ENCODE measurements around the gene MTFMT.
"Not testable (repeated sequence)": the region's sequence is repeated elsewhere in the genome, so short reads cannot be mapped to it uniquely, and the experiment has no call there.

Gene MTFMT

DNA sequence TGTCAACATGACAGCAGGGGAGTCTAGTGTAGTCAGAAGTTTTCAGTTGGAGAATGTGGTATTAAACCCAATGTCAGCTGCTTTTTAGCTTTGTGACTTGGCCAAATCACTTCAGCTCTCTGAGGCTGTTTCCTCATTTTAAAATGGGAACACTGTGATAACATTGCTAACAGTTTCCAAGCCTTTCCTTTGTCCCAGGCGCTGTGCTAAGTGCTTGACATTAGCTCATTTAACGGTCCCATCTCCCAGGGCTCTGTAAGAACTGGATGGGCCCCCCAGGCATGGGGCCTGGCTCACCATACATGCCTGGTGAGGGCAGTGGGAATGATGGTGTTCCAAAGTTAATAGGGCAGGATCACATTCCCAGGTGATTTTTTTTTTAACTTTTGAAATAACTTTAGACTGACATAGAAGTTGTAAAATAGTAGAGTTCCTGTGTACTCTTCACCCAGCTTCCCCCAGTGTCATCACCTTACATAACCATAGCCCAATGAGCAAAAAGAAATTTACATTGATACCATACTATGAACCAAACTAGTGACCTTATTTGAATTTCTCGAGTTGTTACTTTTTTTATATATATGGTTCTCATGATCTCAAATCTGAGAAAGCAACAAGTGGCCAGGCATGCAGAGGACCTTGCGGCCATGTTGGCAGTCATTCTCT, 30.6 kb upstream of the MTFMT start:
- no peak for DNase-seq

- no peak for DNase-seq
Measured at GRCh38 chr15:65059369-65059750, 29.9 kb upstream of the MTFMT start.

DNA sequence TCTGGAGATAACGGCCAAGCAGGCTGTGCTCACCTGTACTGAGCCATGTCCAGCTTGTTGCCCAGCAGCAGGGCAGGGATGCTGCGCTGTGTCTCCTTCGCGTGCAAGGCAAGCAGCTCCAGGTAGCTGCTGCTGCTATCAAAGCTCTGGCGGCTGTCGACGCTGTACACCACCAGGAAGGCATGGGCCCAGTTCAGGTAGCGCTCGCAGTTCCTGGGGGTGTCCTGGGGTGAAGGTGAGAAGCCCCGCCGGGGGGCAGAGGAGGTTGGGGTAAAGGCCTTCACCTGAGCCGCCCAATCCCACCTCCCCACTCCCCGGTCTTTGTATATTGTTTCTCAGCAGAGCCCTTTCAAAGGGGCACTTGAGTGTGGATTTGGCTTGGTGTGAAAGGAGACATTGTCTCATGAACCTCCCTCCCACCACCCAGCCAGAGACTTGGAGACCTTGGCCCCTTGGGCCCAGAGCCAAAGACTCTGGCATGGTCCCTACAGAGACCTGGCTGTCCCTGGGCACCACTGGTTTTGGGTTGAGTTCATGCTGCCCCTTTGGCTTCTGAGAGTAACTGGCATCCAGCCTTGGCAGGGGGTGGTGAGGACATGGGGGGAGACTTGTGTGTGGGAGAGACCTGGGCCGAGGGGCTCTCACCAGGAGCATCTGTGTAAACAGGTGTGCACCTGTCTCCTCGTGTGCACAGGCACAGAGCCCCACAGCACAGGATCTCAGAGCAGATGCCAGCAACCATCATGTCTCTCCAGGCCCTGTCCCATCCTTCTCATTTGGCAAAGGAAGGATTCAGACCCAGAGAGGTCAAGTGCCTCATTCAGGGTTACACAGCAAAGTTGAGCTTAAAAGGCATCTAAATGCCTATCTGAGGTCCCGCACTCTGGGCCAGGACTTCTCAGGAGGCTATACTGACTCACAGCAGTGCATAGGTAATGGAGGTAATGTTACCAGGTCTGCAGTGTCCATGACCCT, 29.2 kb upstream of the MTFMT start:
- DNase-seq: no peak

GRCh38 chr15:65057549-65057940, 28.1 kb upstream of the MTFMT start:
- DNase-seq: no peak

DNA sequence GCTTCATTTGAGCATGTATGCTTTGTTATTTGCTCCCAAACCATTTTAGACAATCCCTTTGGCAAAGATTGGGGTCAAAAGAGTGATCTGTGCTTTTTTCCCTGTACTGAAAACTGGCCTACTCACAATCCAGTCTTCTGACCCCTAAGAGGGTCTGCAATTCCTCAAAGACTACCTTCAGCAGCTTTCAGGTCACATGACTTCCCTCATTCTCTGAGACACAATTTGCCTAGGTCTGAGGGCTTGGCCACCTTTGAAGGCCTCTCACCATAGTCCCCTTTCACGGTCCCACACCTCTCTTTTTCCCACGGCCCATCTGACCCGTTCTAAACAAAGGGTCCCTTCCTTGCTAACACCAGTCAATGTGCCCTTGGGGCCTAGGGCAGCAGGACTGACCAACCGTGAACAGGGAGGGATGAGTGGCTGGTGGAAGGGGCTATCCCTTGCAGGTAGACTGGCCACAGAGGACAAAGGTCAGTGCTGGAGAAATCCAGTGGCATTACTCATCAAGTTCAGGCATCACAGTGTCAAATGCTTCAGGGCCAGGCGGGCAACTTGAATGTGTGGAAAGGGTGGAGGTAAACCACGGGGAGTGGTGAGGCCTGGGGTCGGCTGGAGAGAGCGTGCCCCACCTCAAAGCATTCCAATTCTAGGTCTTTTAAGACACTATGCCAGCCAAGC, 27.6 kb upstream of the MTFMT start:
- no peak for DNase-seq

- DNase-seq: no peak
Measured at GRCh38 chr15:65056106-65056505, 26.7 kb upstream of the MTFMT start.

GRCh38 chr15:65055201-65055870, 25.9 kb upstream of the MTFMT start:
- no peak for DNase-seq

GRCh38 chr15:65054333-65055200, 25.1 kb upstream of the MTFMT start:
- DNase-seq: peak; percentile 40

- no peak for DNase-seq
Measured at GRCh38 chr15:65052956-65053355, 23.5 kb upstream of the MTFMT start.

DNA sequence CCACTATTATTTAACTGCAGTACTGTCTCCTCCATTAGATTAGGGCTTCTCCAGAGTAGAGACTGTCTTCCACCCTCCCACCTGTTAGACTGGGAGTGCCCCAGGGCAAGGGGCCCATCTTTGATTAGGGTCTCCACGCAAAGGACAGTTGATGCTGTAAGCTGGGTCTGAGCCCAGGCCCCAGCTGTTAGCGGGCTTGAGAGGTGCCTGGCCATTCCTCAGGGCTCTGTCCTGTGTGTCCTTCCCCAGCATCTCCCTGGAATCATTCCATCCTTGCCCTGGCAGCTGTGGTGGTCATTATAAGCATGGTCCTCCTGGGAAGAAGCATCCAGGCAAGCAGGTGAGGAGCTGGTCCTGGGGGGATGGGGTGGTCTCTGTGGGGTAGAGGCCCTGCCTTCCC, 21.8 kb upstream of the MTFMT start:
- DNase-seq: no peak

GRCh38 chr15:65050270-65050669, 20.8 kb upstream of the MTFMT start:
- no peak for DNase-seq

- peak; percentile 100 for DNase-seq
Measured at GRCh38 chr15:65049418-65049840, 20.0 kb upstream of the MTFMT start.

DNA sequence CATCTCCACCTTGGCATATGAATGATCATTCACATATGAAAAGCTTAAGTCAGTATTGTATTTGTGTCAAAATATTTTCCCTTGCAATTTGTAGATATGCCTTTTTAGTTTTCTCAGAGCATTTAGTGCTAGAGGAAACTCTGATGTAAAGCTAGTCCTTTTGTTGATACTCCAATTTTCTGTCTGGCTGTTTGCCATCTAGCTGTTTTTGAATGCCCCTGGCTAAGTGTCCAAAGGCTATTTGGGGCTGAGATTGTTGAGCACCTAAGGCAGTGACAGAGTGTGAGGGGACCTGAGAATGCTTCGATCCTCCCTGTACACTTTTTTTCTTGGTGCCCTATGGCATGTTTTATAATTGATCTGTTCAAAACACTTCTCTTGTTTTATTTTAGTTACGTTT, 18.8 kb upstream of the MTFMT start:
- DNase-seq: peak; percentile 8

- no peak for DNase-seq
Measured at GRCh38 chr15:65044724-65045481, 15.5 kb upstream of the MTFMT start, which contains the start of gene SLC51B. Gene SLC51B, plus strand, starts transcription at chr15:65045387. Its CDS starts 4,618 bp downstream, at chr15:65050005.

- not testable (repeated sequence) for DNase-seq
Measured at GRCh38 chr15:65044218-65044617, 14.8 kb upstream of the MTFMT start.

GRCh38 chr15:65042776-65043327, 13.4 kb upstream of the MTFMT start:
- no peak for DNase-seq

DNA sequence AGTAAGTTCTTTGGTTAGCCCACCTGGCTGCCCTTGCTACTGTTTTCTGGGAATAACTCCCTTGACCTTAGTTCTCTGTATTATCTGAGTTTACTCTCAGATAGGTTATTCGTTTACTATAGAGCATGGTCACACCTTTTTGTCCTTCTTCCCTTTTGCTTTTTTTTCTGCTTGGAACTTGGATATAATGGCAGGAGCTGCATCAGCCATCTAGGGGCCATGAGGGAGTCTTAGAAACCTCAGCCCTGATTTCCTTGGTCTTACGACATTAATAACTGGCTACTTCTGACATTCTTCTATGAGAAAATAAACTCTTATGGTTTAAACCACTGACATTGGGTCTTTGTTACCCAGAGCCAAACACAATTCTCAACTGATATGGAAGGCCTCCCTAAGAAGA, 12.3 kb upstream of the MTFMT start:
- DNase-seq: no peak

DNA sequence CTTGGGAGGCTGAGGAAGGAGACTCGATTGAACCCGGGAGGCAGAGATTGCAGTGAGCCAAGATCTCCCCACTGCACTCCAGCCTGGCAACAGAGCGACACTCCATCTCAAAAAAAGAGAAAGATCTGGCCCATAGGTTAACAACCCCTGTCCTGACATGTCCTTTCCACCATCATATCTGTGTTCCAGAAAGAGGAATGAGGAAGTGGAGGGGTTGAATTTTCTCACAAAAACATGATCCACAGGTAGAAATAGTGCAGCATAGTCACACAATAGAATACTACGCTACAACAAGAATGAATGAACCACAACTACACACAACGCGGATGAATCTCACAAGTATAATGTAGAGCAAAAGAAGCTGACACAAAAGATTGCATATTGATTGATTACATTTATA, 11.0 kb upstream of the MTFMT start:
- no peak for DNase-seq

DNA sequence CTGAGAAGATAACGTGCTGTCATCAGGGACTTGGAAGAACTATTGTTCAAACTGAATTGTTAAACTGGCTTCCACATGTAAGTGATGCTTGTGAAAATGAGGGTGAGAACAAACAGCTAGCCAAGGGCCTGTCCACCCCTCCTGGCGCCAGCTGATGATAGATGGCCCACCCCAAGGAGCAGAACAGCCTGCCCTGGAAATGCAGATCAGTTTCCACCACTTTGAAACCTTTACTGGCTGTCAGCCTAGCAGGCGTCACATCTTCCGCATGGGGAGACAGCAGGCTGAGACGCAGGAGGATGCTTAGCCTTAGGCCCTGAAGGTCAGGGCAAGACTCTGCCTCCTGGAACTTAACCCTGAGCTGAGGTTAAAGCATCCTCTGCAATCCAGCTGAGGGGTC, 9.4 kb upstream of the MTFMT start:
- no peak for DNase-seq

GRCh38 chr15:65038428-65038827, 9.0 kb upstream of the MTFMT start:
- no peak for DNase-seq

- DNase-seq: no peak
Measured at GRCh38 chr15:65037309-65037708, 7.9 kb upstream of the MTFMT start.
